ENCODE measurements around the gene ELAVL2.

The ELAVL2 gene

DNA sequence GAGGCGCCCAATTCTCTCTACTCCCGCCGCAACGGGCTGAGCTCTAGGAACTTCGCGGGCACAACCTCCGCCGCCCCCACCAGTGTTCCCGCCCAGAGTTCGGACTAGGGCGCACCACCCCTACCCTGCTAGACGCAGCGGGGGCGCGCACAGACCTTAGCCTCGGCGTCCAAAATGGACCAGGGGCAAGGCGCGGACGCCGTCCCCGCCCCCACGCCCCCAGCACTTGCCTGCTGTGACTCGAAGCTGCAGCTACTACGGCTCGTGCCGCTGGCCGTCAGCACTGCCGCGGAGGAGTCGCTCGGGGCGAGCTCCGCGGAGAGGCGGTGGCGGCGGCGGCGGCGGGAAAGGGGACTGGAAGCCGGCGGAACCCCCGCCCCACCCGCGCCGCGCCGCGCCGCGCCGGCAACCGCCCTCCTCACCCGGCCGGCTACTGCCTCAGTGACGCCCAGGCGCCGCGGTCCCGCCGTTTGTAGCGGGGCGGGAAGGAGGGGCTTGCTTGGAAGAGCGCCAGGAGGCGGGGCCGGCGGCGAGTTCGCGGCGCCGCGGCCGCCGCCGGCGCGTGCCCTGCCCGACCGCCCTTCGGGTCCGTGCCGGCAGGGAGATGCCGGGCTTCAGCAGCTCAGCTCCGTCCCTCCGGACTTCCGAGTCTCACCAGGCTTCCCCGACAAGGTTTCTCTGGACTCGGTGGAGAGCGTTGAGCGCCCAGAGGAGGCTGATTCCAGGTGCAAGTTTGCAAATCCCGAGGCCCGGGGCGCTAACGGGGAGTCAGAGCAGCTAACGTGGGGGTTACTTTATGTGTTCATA lies 4.5 kb downstream of the ELAVL2 start:
- no peak for DNase-seq

DNA sequence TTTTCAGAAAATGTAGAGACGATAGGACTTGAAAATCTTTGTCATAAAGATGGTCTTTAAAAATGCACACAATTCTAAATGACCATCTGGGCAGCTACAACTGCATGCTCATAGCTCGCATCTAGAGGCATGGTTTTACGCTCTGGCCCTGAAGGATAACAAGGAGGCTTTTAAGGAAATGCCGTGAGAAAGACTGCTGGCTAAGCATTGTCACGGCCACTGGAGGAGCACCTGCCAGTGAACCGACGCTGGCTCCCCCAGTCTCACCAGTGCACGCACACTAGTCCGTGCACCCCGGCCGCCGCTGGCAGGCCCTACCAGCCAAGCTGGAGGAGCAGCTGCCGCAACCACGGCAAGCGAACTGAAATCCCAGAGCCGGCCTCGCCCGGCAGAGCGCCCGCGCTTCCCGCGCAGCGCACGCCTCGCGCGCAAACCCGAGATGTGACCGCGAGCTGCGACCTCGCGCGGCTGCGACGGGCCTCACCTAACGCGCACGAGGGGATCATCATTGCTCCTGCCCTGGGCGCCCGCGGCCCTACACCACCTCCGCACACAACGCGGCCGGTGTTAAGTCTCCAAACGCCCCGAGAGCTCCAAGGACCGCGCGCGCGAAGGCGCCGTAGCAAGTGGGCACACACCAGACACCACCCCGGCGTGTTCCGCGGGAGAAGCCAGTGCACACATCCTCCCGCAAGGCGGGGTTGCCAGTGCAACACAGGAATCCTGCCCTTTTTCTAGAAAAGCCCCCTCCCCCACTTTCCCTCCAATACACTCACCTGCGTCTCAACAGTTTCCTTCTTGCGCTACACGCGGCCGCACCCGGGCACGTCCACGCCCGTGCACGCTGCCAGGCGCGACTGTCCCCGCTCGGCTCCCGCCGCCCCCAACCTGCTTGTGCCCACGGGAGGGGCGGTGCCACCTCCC lies 5.3 kb downstream of the ELAVL2 start:
- no peak for DNase-seq

DNA sequence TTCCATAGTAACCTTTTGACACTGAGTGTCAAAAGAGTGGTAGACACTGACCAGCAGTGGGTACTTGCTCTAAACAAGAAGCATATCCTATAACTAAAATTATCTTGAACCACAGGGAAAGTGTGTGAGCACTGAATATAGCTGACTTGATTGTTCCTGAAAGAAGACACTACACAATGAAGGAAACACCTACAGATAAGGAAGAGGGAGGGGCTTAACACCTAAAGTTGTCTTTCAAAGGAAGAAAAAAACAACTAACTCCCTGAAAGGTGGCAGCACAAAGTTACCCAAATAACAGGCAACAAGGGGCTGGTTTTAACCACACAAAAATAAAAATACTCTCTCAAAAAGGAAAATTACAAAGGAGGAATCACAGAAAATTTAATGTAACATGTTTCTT lies 6.6 kb downstream of the ELAVL2 start:
- DNase-seq = no peak

DNA sequence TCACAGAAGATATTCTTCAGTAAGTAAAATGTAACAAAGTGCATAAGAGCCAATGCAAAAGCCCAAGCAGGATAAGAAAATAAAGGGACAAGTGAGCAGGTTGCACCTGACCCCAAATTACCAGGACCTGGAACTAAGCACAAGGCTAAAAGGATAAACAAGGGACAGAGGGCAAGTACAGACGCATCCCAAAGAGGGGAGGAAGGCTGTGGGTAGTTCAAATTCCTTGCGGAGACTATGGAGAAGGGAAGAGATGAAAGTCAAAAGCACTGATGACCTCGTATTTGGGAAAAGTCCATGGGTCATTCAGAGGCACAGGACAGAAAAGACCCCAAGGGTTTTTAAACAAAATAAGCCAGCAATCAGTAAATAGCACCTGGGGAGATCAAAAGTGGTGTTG lies 11.8 kb downstream of the ELAVL2 start:
- DNase-seq = no peak

DNA sequence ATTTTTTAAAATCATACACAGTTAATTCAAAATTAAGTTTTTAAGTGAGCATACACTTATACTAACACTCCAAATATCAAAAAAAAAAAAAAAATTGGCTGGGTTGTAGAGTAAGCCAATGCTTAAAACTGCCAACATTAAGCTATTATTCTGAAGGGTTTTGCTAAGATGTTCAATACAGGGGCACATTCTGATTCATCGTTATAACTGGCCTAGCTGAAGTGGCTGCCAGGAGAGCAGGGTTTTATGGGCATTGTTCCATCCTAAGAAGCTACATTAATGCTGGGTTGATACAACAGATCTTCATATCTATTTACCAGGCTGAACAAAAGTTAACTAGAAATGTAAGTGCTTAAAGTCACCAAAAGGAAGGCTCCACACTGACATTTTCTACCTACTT lies 13.4 kb downstream of the ELAVL2 start:
- no peak for DNase-seq

DNA sequence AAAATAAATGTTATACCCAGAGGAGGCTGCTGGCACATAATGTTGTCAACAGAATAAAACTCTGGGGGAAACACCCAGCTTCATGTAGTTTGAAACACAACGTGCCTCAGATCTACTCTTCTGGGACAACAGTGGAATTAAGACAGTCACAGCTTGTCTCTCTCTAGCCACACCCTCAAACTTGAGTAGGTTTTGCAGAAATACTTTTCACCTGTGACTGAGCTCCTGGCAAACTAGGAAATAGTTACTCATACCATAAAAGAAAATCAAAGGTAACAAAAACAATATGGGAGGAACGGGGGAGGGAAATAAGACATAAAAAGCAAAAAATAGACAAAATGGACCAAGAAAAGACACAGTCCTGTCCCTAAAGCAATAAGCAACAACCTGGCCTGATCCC lies 14.4 kb downstream of the ELAVL2 start:
- DNase-seq = no peak

DNA sequence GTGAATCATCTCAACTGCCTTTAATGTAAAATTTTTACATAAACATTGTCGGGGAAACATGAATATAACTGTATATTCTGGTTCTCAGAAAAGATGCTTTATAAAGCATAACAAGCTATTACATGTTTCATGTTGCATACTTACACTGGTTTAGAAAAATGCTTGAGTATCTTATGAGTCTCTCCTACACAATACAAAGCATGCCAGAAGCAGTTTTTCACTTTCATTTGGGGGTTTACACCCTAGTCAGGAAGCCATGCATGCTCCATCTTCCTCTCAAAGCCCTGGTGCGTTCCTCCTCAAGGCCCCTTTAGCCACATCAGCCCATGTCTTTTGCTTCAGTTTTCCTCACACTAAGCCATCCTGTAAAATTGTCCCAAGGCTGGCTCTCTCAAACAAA lies 22.8 kb downstream of the ELAVL2 start:
- no peak for DNase-seq

DNA sequence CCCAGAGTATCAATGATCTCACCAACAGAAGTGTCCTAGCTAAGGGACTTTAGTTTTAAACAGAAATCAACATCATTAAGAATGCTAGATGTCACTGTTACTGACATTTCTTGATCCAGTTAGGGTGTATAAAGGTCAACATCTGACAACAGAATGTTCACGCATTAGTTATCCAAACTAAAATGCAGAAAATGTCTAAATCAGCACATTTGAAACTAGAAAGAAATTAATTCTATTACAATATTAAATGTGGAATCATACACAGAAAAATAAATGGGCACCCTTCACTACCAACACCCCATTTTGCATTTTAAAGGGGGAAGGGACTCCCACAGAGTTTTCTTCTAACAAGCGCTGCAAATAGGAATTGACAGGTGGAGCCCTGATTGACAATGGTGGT lies 24.5 kb downstream of the ELAVL2 start:
- no peak for DNase-seq

DNA sequence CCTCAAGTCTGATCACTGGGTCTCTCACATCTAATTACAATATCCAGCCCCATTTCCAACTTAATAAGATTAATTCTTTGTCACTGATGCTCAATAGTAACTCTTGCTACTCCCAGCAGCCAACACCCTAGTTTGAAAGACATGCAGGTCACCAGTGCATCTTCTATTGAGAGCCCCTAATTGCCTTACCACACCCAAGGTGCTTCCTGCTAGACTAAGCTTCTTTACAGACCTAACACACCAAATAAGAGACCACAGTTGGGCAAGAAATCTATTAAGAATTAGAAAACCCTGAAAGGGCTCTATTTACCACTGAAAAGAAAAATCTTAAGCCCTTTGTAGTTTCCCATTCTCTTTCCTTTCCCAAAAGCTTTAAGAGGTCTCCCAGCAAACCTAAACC lies 26.5 kb downstream of the ELAVL2 start:
- no peak for DNase-seq

DNA sequence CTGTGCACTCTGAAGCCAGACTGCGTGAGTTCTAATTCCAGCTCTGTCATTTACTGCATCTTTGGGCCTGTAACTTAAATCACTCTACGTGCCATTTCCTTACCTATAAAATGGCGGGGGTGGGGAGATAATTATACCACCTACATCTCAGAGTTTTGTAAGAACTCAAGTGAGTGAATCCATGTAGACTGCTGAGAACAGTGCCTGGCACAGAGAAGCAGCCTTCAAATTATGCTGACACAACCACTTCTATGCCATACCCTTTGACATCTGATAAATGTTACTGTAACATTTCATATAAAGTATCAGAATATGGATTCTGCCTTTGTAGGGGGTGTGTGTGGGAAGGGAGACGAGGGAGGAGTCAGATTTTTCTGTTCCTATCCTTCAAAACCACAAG lies 27.7 kb downstream of the ELAVL2 start:
- no peak for DNase-seq

DNA sequence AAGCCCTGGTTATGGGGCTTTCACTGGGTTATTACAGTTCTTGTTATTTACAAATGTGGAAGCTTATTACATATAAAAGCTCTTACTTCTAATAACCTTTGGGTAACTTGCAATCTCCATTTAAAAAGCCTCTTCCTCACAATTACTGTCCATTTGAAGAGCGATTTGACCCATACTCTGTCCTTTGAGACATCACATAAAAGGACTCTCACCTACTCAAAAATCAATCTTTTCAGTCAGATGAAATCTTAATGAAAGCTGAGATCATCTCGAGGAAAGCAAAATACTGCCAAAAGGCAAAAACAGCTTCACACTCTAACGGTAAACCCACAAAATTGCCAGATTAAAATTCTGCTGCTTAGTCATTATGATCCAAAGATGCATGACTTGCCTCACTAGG lies 29.8 kb downstream of the ELAVL2 start:
- no peak for DNase-seq

DNA sequence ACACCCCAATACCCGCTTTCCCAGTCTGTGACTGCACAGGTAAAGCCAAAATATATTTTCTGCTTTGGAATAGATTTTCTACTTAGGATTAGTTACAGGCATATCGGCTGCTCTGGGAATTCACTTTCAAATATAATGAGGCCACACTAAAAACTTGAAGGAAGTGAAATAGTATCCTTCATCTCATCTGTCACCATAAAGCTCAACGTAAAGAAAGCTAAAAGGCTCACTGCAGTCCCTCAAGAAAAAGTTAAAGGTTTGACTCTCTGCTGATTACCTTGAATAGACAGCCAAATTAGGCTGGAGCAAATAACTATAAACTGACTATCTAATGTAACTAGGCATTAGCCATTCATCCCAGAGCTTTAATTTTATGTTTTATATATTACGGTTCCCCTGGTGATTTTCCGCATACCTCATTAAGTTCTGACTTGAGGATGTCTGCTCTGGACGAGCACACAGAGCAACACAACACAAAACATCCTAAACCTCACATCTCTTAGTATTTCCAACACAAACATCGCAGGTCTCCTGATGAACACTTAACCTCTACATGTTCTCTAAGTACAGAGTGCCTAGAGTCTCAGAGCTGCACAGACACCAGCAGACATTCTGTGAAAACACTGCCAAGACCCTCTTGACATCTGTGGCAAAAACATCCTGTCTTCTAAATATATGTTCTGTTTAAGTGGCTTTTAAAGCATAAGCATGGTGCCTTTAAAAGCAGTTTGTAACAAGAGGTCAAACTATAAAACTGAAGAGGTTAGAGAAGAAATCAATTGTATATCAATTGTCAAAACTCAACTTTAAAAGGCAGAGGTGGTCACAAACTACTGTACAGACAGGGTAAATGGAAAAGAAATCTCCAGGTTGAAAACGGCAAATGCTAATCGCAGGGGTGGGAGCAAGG lies 35.4 kb downstream of the ELAVL2 start:
- no peak for DNase-seq

DNA sequence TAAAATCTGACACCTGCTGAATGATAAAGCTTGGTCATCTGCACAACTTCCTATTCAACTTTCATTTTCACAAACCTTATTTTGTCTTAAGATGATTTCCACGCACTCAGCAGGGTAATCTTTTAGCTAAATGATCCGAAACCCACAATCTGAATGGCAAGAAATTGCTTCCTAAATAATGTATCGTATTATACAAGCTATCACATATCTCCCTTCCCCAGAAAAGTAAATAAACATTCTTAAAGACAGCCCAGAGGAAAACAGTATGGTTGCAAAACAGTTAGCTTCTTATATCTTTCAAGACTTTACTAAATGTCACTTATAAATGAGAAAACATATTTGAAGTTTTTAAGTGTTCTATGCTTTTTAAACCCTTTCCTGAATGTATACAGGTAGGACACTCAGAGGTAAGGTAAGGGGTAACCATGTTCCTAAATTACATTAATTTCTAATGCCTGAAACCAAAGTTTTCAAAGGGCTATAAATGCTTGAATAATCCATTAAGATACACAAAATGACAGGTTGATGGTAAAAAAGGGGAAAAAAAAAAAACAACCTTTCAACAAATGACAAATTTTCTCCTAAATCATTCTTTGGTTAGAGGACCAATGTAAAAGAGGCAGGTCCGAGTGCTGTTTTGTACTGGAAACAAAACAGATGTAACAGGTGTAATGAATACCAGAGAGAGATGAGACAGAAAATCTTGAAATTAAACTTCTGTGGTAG lies 36.3 kb downstream of the ELAVL2 start:
- DNase-seq = peak; percentile 18

DNA sequence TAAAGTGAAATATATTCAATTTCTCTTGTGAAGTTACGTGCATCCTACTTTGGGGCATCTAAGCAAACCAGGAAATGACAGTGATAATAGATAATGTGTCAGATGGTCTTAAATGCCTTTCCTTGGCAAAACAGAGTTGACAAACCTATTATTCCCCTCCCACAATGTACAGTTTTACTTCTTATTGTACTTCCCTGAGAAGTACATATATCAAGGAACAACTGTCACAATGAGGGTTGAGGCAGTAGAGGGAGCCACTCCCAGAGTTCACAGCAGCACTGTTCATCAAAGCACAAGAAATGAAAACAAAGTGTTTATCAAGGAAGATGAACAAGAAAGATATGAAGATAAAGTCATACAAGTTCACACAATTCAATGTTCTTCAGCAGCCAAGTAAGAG lies 41.1 kb downstream of the ELAVL2 start:
- DNase-seq = no peak

DNA sequence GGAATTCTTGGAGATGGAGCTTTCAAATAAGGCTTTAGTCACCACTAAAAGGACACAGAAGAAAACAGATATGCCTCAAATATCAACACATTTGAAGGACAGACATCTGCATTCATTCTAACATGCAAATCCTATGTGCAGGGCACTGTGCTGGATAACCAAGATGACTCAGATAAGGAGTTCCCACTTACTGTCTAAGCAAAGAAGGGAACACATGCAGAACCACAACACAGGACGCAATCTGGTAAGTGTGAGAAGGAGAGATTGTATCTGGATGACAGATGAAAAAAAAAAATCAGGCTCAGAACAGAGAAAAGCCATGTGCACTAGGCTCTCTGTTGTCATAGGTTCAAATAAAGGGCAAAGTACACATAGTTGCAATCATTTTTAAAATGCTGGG lies 42.5 kb downstream of the ELAVL2 start:
- DNase-seq = no peak

DNA sequence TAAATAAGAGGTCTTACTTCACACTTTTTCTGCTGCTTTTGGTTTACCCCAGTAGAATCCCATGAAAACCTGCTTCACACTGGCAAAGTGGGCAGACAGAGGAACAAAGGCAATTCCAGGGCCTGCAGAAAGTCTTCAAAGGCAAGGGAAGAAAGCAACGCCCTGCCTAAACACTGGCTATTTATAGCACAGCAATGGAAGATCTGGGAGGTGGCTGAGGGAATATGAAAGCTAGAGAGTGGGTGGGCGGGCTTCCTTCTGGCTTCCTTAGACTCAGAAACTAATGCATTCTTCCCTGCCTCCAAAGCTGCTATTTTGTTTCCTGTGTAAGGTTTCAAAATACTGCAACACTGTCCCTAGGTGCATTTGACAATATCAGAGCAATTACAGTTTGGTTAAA lies 46.8 kb downstream of the ELAVL2 start:
- no peak for DNase-seq

DNA sequence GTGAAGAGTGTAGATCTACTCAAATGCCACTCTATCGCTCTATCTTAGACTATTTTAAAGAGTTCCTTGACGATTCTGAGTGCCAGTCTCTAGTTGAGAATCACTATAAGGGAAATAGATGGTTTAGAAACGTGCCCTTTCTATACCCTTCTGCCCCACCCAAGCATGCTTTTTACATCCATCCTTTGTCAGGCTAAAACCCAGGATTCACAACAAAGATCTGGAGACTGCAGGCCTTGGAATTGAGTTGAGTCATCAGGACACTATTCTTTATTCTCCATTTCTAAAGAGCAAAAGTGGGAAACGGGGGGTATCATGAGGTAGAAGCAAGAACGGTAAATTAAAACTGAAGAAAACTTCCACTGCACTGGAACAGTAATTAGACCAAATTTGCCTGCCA lies 48.7 kb downstream of the ELAVL2 start:
- DNase-seq = no peak

DNA sequence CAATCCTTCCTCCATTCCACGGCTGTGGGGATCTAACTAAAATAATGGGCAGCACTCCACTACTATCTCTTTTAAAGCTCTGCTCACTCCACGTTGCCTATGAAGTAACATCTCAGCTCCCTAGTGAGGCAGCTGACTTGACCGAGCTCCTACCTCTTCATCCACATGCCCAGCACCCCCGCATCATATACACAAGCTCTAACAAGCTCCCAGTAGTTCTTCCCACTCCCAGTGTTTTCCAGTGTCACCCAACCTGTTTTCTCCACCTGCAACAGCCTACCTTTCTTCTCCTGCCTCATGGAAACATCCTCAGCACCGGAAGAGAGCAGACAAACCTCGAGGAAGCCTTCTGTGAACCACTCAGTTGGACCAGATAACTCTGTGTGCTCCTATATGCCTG lies 50.5 kb downstream of the ELAVL2 start:
- DNase-seq = no peak

DNA sequence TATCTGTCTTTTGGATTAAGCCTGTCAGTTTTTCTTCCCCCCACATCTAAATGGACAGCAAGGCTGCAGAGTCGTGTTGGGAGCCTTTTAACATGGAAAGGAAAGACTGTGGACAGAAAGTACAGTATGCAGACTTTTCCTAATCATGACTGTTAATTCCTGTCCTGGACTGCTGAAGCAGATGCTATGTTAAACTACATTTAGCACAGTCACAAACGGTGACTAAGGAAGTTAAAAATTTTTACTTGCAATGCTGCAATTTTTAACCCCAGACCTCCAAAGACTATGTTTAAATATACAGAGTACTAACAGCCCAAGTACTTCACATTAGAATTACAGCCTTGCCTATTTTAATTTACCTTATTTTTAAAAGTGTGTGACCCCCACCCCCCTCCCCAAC lies 51.8 kb downstream of the ELAVL2 start:
- DNase-seq = no peak

DNA sequence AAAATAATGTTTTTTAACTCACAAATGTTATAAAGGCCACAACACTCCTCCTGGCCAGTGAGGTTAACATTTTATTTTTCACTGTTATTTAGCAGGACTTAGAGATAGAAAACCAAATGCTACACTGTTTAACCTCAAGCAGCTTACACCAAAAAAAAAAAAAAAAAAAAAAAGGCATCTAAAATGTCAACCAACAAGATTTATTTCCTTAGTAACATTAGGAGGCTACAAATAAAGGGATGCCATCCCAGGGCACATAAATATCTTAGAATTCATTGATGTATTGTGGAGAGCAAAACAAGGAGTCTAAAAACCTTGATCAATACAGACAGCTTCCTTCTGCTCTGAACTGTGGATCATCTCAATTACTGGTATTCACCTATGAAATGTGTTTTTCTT lies 53.7 kb downstream of the ELAVL2 start:
- no peak for DNase-seq

DNA sequence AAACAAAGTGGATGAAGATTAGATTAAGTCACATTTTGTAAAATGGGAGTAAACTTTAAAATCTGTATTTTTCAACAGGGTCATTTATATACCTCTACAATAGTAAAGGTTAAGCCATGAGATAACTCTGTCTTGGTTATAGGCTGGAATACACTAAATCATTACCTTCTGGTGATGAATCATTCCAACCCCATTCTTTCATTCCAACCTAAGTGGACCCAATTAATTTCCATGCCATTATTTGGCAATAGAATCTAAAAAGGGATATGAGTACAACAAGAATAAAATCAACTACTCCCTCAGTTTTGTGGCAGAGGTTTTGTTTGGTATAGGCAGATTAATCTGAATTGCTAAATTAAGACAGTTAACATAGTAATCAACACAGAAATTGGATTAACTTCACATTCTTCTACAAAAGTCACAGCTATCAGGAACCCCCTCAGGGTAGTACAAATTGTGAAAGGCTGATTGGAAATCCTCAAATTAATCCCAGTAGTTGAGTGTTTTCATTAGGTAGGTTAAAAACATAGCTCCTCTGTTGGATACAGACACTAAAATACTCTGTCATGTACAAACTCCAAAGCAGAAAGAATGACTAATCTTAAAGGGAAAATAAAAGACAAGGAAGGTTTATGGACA lies 54.2 kb downstream of the ELAVL2 start:
- no peak for DNase-seq

Measured in RPMI8226 (cell line).